Upper lobe of left lung (tissue), 6 donors: ENCODE results near the gene MRPL41. TPM values are rescaled to one million over a fixed set of nuclear protein-coding genes. Genes with fewer than 3 reads are reported as not detected.
"Not testable (repeated sequence)": the region's sequence is repeated elsewhere in the genome, so short reads cannot be mapped to it uniquely, and the experiment has no call there.

Experiments used
- ATAC-seq, 2 donors: fragments of 200-7000 bp; cut with Tn5 transposase; one replicate each; pipeline ENCODE4 v1.9.1; 2022; ENCODE audit warnings: mild to moderate bottlenecking in 2 of 2, moderate library complexity in 2 of 2; ENCODE audit not compliant: low FRiP score in 2 of 2
- DNase-seq, 2 donors: peaks; one replicate each; pipeline ENCODE4 v3.0.0-alpha.2; 2019 to 2020
- H3K27ac ChIP-seq, 4 donors: fragments of 200-600 bp; sonication (generic); one replicate each; pipeline ENCODE4 v1.5.1; 2016 to 2019
- H3K27me3 ChIP-seq, 4 donors: fragments of 200-600 bp; sonication (generic); one replicate each; pipeline ENCODE4 v1.5.1; 2017 to 2019
- H3K36me3 ChIP-seq, 4 donors: fragments of 200-600 bp; sonication (generic); one replicate each; pipeline ENCODE4 v1.5.1; 2016 to 2019
- H3K4me1 ChIP-seq, 4 donors: fragments of 200-600 bp; sonication (generic); one replicate each; pipeline ENCODE4 v1.5.1; 2018 to 2019
- H3K4me3 ChIP-seq, 4 donors: fragments of 200-600 bp; sonication (generic); one replicate each; pipeline ENCODE4 v1.5.1; 2017 to 2019; ENCODE audit warnings: mild to moderate bottlenecking in 2 of 4, moderate library complexity in 1 of 4
- H3K9me3 ChIP-seq, 4 donors: fragments of 200-600 bp; sonication (generic); one replicate each; pipeline ENCODE4 v1.5.1; 2018 to 2019
- EP300 ChIP-seq, 4 donors: sonication (generic); formaldehyde crosslinking; IDR thresholded peaks; one replicate each; pipeline ENCODE4 v1.5.1; 2017; ENCODE audit warnings: antibody characterized with exemption in 4 of 4, control low read depth in 2 of 4
- POLR2A ChIP-seq, 4 donors: fragments of 450-650 bp; IDR thresholded peaks; one replicate each; pipeline ENCODE4 v1.5.1; 2016 to 2017; ENCODE audit warnings: antibody characterized with exemption in 4 of 4, mild to moderate bottlenecking in 2 of 4
- POLR2AphosphoS5 ChIP-seq, 2 donors: sonication (generic); formaldehyde crosslinking; IDR thresholded peaks; one replicate each; pipeline ENCODE4 v1.5.1; 2017; ENCODE audit warnings: antibody characterized with exemption in 2 of 2
- WGBS, 2 donors: methylation state at CpG; one replicate each; pipeline ENCODE4 v1.1.5; 2017 to 2018; 5-methylcytosine and 5-hydroxymethylcytosine counted together
- total RNA-seq, 6 donors: library from RNA; depleted of rRNA in 4 of 6; stranded (reverse); fragments of >200 nt in 4 of 6; gene quantifications; one replicate each; pipeline versions ENCODE4 v1.1.0 to v1.2.1, GENCODE V29; 2016 to 2021
- TF ChIP-seq, protein P1 (sequence below), 6 experiments: fragments of 450-650 bp in 4 of 6; fragments of 200-600 bp in 2 of 6; sonication (generic) in 2 of 6; IDR thresholded peaks; one replicate each; pipeline ENCODE4 v1.5.1; 2016 to 2019; ENCODE audit warnings: antibody characterized with exemption in 6 of 6
- donor health status: DM: no; HTN: no; CAD: no; lungs with moderate emphysema.
- donor health status: DM: no; HTN: yes; CAD: no; lungs with severe emphysema.

Gene MRPL41
- total RNA-seq, 6 donors from 2014 or later = 36.5 to 172 (median 62.1) TPM

DNA sequence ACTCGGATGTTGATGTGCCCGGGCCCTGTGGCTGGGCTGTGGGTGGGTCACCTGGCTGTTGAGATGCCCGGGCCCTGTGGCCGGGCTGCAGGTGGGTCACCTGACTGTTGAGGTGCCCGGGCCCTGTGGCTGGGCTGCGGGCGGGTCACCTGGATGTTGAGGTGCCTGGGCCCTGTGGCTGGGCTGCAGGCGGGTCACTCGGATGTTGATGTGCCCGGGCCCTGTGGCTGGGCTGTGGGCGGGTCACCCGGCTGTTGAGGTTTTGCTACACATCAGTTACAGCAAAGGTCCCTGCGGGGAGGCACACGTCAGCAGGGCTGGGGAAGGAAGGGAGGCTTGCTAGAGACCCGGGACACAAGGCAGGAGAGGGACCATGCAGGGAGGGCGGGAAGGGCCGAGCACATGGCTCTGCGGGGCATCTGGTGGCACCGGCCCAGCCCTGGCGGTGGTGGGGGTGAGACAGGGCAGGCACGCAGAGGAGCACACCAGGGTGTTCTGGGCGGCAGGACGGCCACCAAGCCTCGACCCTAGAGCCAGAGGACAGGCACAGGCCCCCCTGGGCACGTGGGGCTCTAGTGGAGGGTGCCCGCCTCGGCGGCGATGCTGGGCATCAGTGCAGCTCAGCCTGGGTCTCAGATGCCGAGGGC, 36.9 kb upstream of the MRPL41 start:
- 92 to 94% methylated on average over 9 to 24 of the region's 30 CpGs for WGBS, 2 donors
- peak in 1 of 2 donors; percentile 34 for ATAC-seq
- H3K27ac ChIP-seq = no peak overlapping the region
- H3K36me3 ChIP-seq = no peaks in the 10 kb centered on the region
- TF ChIP-seq POLR2AphosphoS5 (IDR thresholded peaks at IDR 0.05) = no peak
- TF ChIP-seq EP300 (IDR thresholded peaks at IDR 0.05) = no peak
- no peak for TF ChIP-seq POLR2A (IDR thresholded peaks at IDR 0.05)
- TF ChIP-seq, protein P1, sequence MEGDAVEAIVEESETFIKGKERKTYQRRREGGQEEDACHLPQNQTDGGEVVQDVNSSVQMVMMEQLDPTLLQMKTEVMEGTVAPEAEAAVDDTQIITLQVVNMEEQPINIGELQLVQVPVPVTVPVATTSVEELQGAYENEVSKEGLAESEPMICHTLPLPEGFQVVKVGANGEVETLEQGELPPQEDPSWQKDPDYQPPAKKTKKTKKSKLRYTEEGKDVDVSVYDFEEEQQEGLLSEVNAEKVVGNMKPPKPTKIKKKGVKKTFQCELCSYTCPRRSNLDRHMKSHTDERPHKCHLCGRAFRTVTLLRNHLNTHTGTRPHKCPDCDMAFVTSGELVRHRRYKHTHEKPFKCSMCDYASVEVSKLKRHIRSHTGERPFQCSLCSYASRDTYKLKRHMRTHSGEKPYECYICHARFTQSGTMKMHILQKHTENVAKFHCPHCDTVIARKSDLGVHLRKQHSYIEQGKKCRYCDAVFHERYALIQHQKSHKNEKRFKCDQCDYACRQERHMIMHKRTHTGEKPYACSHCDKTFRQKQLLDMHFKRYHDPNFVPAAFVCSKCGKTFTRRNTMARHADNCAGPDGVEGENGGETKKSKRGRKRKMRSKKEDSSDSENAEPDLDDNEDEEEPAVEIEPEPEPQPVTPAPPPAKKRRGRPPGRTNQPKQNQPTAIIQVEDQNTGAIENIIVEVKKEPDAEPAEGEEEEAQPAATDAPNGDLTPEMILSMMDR (IDR thresholded peaks at IDR 0.05) = no peak
- no peak overlapping the region for H3K4me3 ChIP-seq
- H3K27me3 ChIP-seq = no peaks in the 10 kb centered on the region
- peak in 1 of 2 donors; percentile 82 for DNase-seq
- H3K4me1 ChIP-seq = no peaks in the 10 kb centered on the region
- H3K9me3 ChIP-seq = no peaks in the 10 kb centered on the region

DNA sequence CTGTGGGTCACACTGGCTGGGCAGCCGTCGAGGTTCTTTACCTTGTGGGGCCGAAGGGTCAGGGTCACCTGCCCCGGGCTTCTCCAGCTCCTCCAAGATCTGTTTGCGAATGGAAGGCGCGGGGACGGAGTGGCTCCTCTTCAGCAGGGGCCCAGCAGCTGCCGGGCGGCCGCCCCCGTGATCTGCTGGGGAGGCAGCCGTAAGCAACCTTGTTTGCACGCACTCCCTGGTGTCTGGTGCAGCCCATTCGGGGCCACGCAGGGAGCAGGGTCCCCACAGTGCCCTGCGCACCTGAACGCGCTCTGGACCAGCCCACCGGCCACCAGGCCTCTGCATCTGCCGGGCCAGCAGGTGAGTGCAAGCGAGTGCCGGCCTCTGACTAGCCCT, 36.3 kb upstream of the MRPL41 start:
- Histone ChIP-seq H3K27ac (no peak overlapping the region), H3K27me3 (no peaks in the 10 kb centered on the region), H3K36me3 (no peaks in the 10 kb centered on the region), H3K9me3 (no peaks in the 10 kb centered on the region), H3K4me1 (no peaks in the 10 kb centered on the region), H3K4me3 (no peak overlapping the region)
- DNase-seq (no peak), ATAC-seq (no peak)
- 91 to 100% methylated on average over 1 to 21 of the region's 23 CpGs for WGBS, 2 donors
- TF ChIP-seq EP300 (IDR thresholded peaks at IDR 0.05) (no peak), POLR2AphosphoS5 (IDR thresholded peaks at IDR 0.05) (no peak), POLR2A (IDR thresholded peaks at IDR 0.05) (no peak)
- TF ChIP-seq, protein P1 (IDR thresholded peaks at IDR 0.05) = no peak

DNA sequence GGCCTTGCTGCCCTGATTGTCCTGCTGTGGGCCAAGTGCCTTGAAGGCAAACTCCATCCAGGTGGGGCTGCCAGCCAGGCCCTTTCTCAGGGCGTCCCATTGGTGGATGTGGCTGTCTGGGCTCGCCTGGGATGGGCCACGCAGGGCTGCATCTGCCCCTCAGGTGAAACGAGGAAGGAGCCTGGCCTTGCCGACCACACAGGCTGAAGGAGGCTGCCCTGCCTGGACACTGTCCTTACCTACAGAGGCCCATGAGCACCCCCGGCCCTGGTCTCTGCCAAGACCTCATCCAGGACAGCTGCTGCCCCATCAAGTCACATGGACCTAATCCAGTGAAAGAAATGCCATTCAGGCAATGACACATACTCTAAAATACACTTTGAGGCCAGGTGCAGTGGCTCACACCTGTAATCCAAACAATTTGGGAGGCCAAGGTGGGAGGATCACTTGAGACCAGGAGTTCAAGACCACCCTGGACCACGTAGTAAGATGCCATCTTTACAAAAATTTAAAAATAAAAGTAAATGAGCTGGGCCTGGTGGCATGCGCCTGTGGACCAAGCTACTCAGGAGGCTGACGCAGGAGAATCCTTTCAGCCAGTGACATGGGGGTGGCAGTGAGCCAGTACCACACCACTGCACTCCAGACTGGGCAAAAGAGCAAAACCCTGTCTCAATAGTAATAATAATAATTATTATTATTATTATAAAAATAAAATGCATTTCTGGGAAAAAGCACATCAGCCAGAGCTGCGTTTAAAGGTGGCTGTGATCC, 35.3 kb upstream of the MRPL41 start:
- 82 to 90% methylated on average over 7 to 10 of the region's 10 CpGs for WGBS, 2 donors
- Histone ChIP-seq H3K9me3 (no peaks in the 10 kb centered on the region), H3K4me3 (no peak overlapping the region), H3K36me3 (no peaks in the 10 kb centered on the region), H3K27me3 (no peaks in the 10 kb centered on the region), H3K27ac (no peak overlapping the region), H3K4me1 (no peaks in the 10 kb centered on the region)
- TF ChIP-seq POLR2AphosphoS5 (IDR thresholded peaks at IDR 0.05) = no peak
- TF ChIP-seq, protein P1 (IDR thresholded peaks at IDR 0.05) = no peak
- no peak for TF ChIP-seq EP300 (IDR thresholded peaks at IDR 0.05)
- no peak for TF ChIP-seq POLR2A (IDR thresholded peaks at IDR 0.05)
- DNase-seq (no peak), ATAC-seq (peak in 1 of 2 donors; percentile 49)

DNA sequence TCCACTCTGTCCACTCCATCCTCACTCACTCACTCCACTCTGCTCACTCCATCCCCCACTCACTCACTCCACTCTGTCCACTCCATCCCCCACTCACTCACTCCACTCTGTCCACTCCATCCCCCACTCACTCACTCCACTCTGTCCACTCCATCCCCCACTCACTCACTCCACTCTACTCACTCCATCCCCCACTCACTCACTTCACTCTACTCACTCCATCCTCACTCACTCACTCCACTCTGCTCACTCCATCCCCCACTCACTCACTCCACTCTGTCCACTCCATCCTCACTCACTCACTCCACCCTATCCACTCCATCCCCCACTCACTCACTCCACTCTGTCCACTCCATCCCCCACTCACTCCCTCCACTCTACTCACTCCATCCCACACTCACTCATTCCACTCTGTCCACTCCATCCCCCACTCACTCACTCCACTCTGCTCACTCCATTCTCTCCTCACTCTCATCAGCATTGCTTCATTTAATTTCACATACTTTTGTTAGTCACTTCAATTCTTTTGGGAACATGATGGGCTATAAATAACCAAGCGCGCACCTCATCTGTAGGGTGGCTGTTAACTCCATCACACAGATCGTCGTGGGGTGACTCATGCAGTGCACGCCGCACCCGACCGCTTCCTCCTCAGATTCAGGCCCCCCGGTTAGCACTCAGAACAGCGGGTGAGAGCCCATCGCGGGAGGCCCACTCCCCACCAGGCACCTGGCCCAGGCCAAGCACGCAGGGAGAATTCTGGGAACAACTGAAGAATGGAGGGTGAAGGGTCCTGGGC, 32.8 kb upstream of the MRPL41 start:
- H3K27me3 ChIP-seq, DNase-seq, ATAC-seq, H3K4me3 ChIP-seq, H3K4me1 ChIP-seq, H3K36me3 ChIP-seq, H3K27ac ChIP-seq, H3K9me3 ChIP-seq: not testable (repeated sequence)
- WGBS, 2 donors = 88 to 89% methylated on average over 13 of the region's 13 CpGs

DNA sequence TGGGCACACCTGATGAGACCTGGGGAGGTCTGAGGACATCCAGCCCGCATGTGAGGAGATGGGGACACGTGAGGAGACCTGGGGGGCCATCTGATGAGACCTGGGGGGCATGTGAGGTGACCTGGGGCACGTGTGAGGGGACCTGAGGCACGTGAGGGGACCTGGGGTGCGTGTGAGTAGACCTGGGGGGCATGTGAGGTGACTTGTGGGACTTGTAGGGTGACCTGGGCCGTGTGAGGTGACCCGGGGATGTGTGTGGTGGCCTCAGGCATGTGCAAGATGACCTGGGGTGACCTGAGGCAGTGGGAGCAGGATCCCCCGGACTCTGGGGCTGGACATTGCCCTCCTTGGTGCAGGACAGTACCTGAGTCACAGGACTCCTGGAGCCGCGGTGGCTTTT, 32.1 kb upstream of the MRPL41 start:
- DNase-seq (no peak), ATAC-seq (no peak)
- Histone ChIP-seq H3K27me3 (no peaks in the 10 kb centered on the region), H3K4me1 (no peaks in the 10 kb centered on the region), H3K36me3 (no peaks in the 10 kb centered on the region), H3K4me3 (no peak overlapping the region), H3K27ac (no peak overlapping the region), H3K9me3 (no peaks in the 10 kb centered on the region)
- 88 to 92% methylated on average over 8 to 10 of the region's 10 CpGs for WGBS, 2 donors
- TF ChIP-seq POLR2AphosphoS5 (IDR thresholded peaks at IDR 0.05) (no peak), POLR2A (IDR thresholded peaks at IDR 0.05) (no peak), EP300 (IDR thresholded peaks at IDR 0.05) (no peak)
- TF ChIP-seq, protein P1 (IDR thresholded peaks at IDR 0.05) = no peak
